ENCODE data around the gene TXN2. TPM values are rescaled to one million over a fixed set of nuclear protein-coding genes. Genes with fewer than 3 reads are reported as not detected.
A peak's percentile ranks its signal among the peaks of the same experiment; 100 is the strongest.

The TXN2 gene
- total and polyA plus RNA-seq, 3 experiments from 2014 or later = 122 to 127 (median 126) TPM

GRCh38 chr22:36461665-36462649 lies 19.5 kb downstream of the TXN2 start:
- ChIA-PET CTCF (interaction anchor here (1.8 to 2.5 kb wide), 2 partner anchors 9 to 161 kb away, joined by 6 to 8 read pairs; no protein-coding TSS in a partner anchor), POLR2A (interaction anchor here (0.6 kb wide), 1 partner anchor 149 kb away, joined by 6 read pairs; no protein-coding TSS in a partner anchor)
- peaks cover 0 to 10% (median 0%) of the 10 kb centered on the region in 3 donors for H3K36me3 Mint-ChIP-seq
- no peaks in the 10 kb centered on the region for H3K27me3 Mint-ChIP-seq
- DNase-seq = no peak
- H3K4me1 Mint-ChIP-seq = peaks cover 0 to 4% (median 4%) of the 10 kb centered on the region in 3 donors
- Histone ChIP-seq H3K27me3 (ENCODE audit: insufficient read depth, low read length, poor library complexity, severe bottlenecking) (no peaks in the 10 kb centered on the region), H3K9me3 (ENCODE audit: low read length) (no peaks in the 10 kb centered on the region), H3K27ac (ENCODE audit: low read depth, low read length) (no peak overlapping the region), H3K4me3 (ENCODE audit: low read length) (no peak overlapping the region), H3K4me1 (ENCODE audit: insufficient read depth, low read length) (peaks cover 10% of the 10 kb centered on the region), H3K36me3 (ENCODE audit: insufficient read depth, low read length) (no peaks in the 10 kb centered on the region)
- no peaks in the 10 kb centered on the region for H3K9me3 Mint-ChIP-seq
- no peak overlapping the region for H3K4me3 Mint-ChIP-seq
- H3K27ac Mint-ChIP-seq = peak overlapping the region in 2 of 8 donors; percentile 32 to 60

GRCh38 chr22:36460202-36460601 lies 21.2 kb downstream of the TXN2 start:
- Mint-ChIP-seq H3K4me1 (peaks cover 10 to 12% (median 11%) of the 10 kb centered on the region in 3 donors), H3K36me3 (no peaks in the 10 kb centered on the region), H3K9me3 (no peaks in the 10 kb centered on the region), H3K27ac (no peak overlapping the region), H3K4me3 (no peak overlapping the region), H3K27me3 (no peaks in the 10 kb centered on the region)
- Histone ChIP-seq H3K27me3 (ENCODE audit: insufficient read depth, low read length, poor library complexity, severe bottlenecking) (no peaks in the 10 kb centered on the region), H3K9me3 (ENCODE audit: low read length) (no peaks in the 10 kb centered on the region), H3K36me3 (ENCODE audit: insufficient read depth, low read length) (no peaks in the 10 kb centered on the region), H3K4me3 (ENCODE audit: low read length) (no peak overlapping the region), H3K27ac (ENCODE audit: low read depth, low read length) (no peak overlapping the region), H3K4me1 (ENCODE audit: insufficient read depth, low read length) (peaks cover 9% of the 10 kb centered on the region)
- POLR2A ChIA-PET = no interaction called here
- CTCF ChIA-PET = no interaction called here
- no peak for DNase-seq

- peak overlapping the region in 1 of 7 donors; percentile 2 for H3K4me3 Mint-ChIP-seq
- no peaks in the 10 kb centered on the region for H3K27me3 Mint-ChIP-seq
- ChIA-PET POLR2A (no interaction called here), CTCF (interaction anchor here (0.8 to 1.0 kb wide), 3 partner anchors 20 to 156 kb away, joined by 3 read pairs; no protein-coding TSS in a partner anchor)
- DNase-seq = no peak
- H3K4me1 ChIP-seq (ENCODE audit: insufficient read depth, low read length) = peaks cover 27% of the 10 kb centered on the region
- no peaks in the 10 kb centered on the region for H3K27me3 ChIP-seq (ENCODE audit: insufficient read depth, low read length, poor library complexity, severe bottlenecking)
- peaks cover 20 to 27% (median 25%) of the 10 kb centered on the region in 3 donors for H3K4me1 Mint-ChIP-seq
- no peak overlapping the region for H3K4me3 ChIP-seq (ENCODE audit: low read length)
- no peak overlapping the region for H3K27ac ChIP-seq (ENCODE audit: low read depth, low read length)
- H3K36me3 ChIP-seq (ENCODE audit: insufficient read depth, low read length) = no peaks in the 10 kb centered on the region
- no peaks in the 10 kb centered on the region for H3K9me3 Mint-ChIP-seq
- H3K36me3 Mint-ChIP-seq = no peaks in the 10 kb centered on the region
- H3K9me3 ChIP-seq (ENCODE audit: low read length) = no peaks in the 10 kb centered on the region
- H3K27ac Mint-ChIP-seq = peak overlapping the region in 2 of 8 donors; percentile 42 to 58
These were observed 23.6 kb downstream of the TXN2 start for GRCh38 chr22:36457688-36458450.

- peak overlapping the region in 7 of 8 donors; percentile 88 to 95 (median 93) for H3K27ac Mint-ChIP-seq
- Histone ChIP-seq H3K9me3 (ENCODE audit: low read length) (no peaks in the 10 kb centered on the region), H3K27me3 (ENCODE audit: insufficient read depth, low read length, poor library complexity, severe bottlenecking) (no peaks in the 10 kb centered on the region), H3K4me3 (ENCODE audit: low read length) (no peak overlapping the region), H3K27ac (ENCODE audit: low read depth, low read length) (no peak overlapping the region), H3K36me3 (ENCODE audit: insufficient read depth, low read length) (no peaks in the 10 kb centered on the region), H3K4me1 (ENCODE audit: insufficient read depth, low read length) (peaks cover 40% of the 10 kb centered on the region)
- H3K9me3 Mint-ChIP-seq = no peaks in the 10 kb centered on the region
- peaks cover 0 to 2% of the 10 kb centered on the region in 2 donors for H3K27me3 Mint-ChIP-seq
- ChIA-PET POLR2A (interaction anchor here (0.6 to 1.8 kb wide), 3 partner anchors 23 to 71 kb away, joined by 4 read pairs; partner anchors contain the start of gene MYH9), CTCF (interaction anchor here (0.7 to 1.8 kb wide), 5 partner anchors 14 to 133 kb away, joined by 3 to 12 read pairs (median 3); partner anchors contain the start of gene TXN2)
- DNase-seq = no peak
- H3K4me1 Mint-ChIP-seq = peaks cover 34 to 41% (median 38%) of the 10 kb centered on the region in 3 donors
- no peaks in the 10 kb centered on the region for H3K36me3 Mint-ChIP-seq
- H3K4me3 Mint-ChIP-seq = peak overlapping the region in 6 of 7 donors; percentile 6 to 83 (median 72)
These were observed 25.0 kb downstream of the TXN2 start for GRCh38 chr22:36456464-36456845.

- Histone ChIP-seq H3K9me3 (ENCODE audit: low read length) (no peaks in the 10 kb centered on the region), H3K4me1 (ENCODE audit: insufficient read depth, low read length) (peaks cover 47% of the 10 kb centered on the region), H3K27me3 (ENCODE audit: insufficient read depth, low read length, poor library complexity, severe bottlenecking) (no peaks in the 10 kb centered on the region), H3K4me3 (ENCODE audit: low read length) (peak overlapping the region; percentile 38), H3K36me3 (ENCODE audit: insufficient read depth, low read length) (no peaks in the 10 kb centered on the region), H3K27ac (ENCODE audit: low read depth, low read length) (peak overlapping the region; percentile 70)
- Mint-ChIP-seq H3K27ac (peak overlapping the region; percentile 87 to 95 (median 92)), H3K36me3 (no peaks in the 10 kb centered on the region), H3K9me3 (no peaks in the 10 kb centered on the region), H3K4me3 (peak overlapping the region; percentile 58 to 89 (median 79)), H3K27me3 (peaks cover 0 to 2% of the 10 kb centered on the region in 2 donors), H3K4me1 (peaks cover 39 to 48% (median 44%) of the 10 kb centered on the region in 3 donors)
- POLR2A ChIA-PET = interaction anchor here (0.6 to 1.8 kb wide), 10 partner anchors 9 to 154 kb away, joined by 3 to 11 read pairs (median 4); partner anchors contain the start of genes MYH9 and TXN2
- CTCF ChIA-PET = interaction anchor here (0.7 to 1.8 kb wide), 14 partner anchors 13 to 177 kb away, joined by 3 to 12 read pairs (median 3); partner anchors contain the start of genes MYH9 and TXN2
- DNase-seq = no peak
These were observed 25.6 kb downstream of the TXN2 start for GRCh38 chr22:36455571-36456463.

- Histone ChIP-seq H3K4me3 (ENCODE audit: low read length) (peak overlapping the region; percentile 85), H3K27me3 (ENCODE audit: insufficient read depth, low read length, poor library complexity, severe bottlenecking) (no peaks in the 10 kb centered on the region), H3K36me3 (ENCODE audit: insufficient read depth, low read length) (no peaks in the 10 kb centered on the region), H3K27ac (ENCODE audit: low read depth, low read length) (peak overlapping the region; percentile 86), H3K4me1 (ENCODE audit: insufficient read depth, low read length) (peaks cover 49% of the 10 kb centered on the region), H3K9me3 (ENCODE audit: low read length) (no peaks in the 10 kb centered on the region)
- peaks cover 0 to 2% of the 10 kb centered on the region in 2 donors for H3K27me3 Mint-ChIP-seq
- peaks cover 39 to 53% (median 45%) of the 10 kb centered on the region in 3 donors for H3K4me1 Mint-ChIP-seq
- no peaks in the 10 kb centered on the region for H3K36me3 Mint-ChIP-seq
- H3K4me3 Mint-ChIP-seq = peak overlapping the region; percentile 78 to 89 (median 82)
- peak; percentile 94 to 97 (median 95) for DNase-seq
- peak overlapping the region; percentile 87 to 95 (median 92) for H3K27ac Mint-ChIP-seq
- ChIA-PET POLR2A (interaction anchor here (0.6 to 1.8 kb wide), 11 partner anchors 10 to 154 kb away, joined by 3 to 11 read pairs (median 4); partner anchors contain the start of genes MYH9 and TXN2), CTCF (interaction anchor here (0.9 to 1.9 kb wide), 15 partner anchors 14 to 176 kb away, joined by 3 to 12 read pairs (median 3); partner anchors contain the start of genes MYH9 and TXN2)
- H3K9me3 Mint-ChIP-seq = no peaks in the 10 kb centered on the region
These were observed 26.4 kb downstream of the TXN2 start for GRCh38 chr22:36454916-36455570.
